GM12865 (cell line): ENCODE measurements around the gene GALNT18.

Experiments used
- DNase-seq: peaks from one replicate; pipeline ENCODE4 v3.0.0; 2010; ENCODE audit warnings: low read depth
- H3K4me3 ChIP-seq: 2 replicates; pipeline ENCODE4 v1.5.1; 2011; ENCODE audit warnings: mild to moderate bottlenecking, low read depth, low read length, control low read depth
- CTCF ChIP-seq: IDR thresholded peaks from 2 replicates; pipeline ENCODE4 v1.5.1; 2011; ENCODE audit warnings: low read length, control low read depth, low read depth, inconsistent platforms; ENCODE audit not compliant: insufficient read depth; ENCODE audit errors: missing control alignments

GALNT18 gene

GRCh38 chr11:11442791-11443190 is 179.0 kb downstream of the GALNT18 start:
- no peak for TF ChIP-seq CTCF
- H3K4me3 ChIP-seq: no peak overlapping the region
- no peak for DNase-seq

- H3K4me3 ChIP-seq: no peak overlapping the region
- TF ChIP-seq CTCF: no peak
- DNase-seq: no peak
Observed at GRCh38 chr11:11441516-11441915, 180.3 kb downstream of the GALNT18 start.

- no peak overlapping the region for H3K4me3 ChIP-seq
- DNase-seq: no peak
Observed at GRCh38 chr11:11441091-11441490, 180.7 kb downstream of the GALNT18 start.

GRCh38 chr11:11440144-11440543 is 181.7 kb downstream of the GALNT18 start:
- H3K4me3 ChIP-seq: no peak overlapping the region
- no peak for TF ChIP-seq CTCF
- DNase-seq: no peak

More at GRCh38 chr11:11441091-11441490, 180.7 kb downstream of the GALNT18 start:
- no peak for TF ChIP-seq CTCF

GRCh38 chr11:11439591-11439990 is 182.2 kb downstream of the GALNT18 start:
- no peak overlapping the region for H3K4me3 ChIP-seq
- TF ChIP-seq CTCF: no peak
- no peak for DNase-seq

- H3K4me3 ChIP-seq: no peak overlapping the region
- TF ChIP-seq CTCF: no peak
- DNase-seq: no peak
Observed at GRCh38 chr11:11436715-11437313, 185.0 kb downstream of the GALNT18 start.

GRCh38 chr11:11435635-11436034 is 186.2 kb downstream of the GALNT18 start:
- DNase-seq: no peak
- TF ChIP-seq CTCF: no peak
- H3K4me3 ChIP-seq: no peak overlapping the region
